ENCODE data around the gene KLLN. TPM values are rescaled to one million over a fixed set of nuclear protein-coding genes. Genes with fewer than 3 reads are reported as not detected.
A peak's percentile ranks its signal among the peaks of the same experiment; 100 is the strongest.

The KLLN gene
- total and polyA plus RNA-seq, 9 of the 15 experiments (the other 6 are each of a cell fraction or from before 2014, with no cell fraction given): 0.07 to 0.40 (median 0.25) TPM

GRCh38 chr10:87861953-87862678, 1.2 kb downstream of the KLLN start (continued):
- TF ChIP-seq CHD2 (IDR thresholded peaks at IDR 0.05; ENCODE audit: low read depth, low read length) (peak; percentile 83), DNMT1 (IDR thresholded peaks at IDR 0.05) (no peak), LARP7 (IDR thresholded peaks at IDR 0.05) (no peak), CBFB (CRISPR knock-in tag; IDR thresholded peaks at IDR 0.05) (0 out of 2 replicates have a peak, but pooled peaks have one; percentile 22), COPS2 (conservative IDR thresholded peaks at IDR 0.05) (no peak), RBBP5 (IDR thresholded peaks at IDR 0.05; ENCODE audit: borderline replicate concordance, insufficient read depth, low read length, poor library complexity, severe bottlenecking) (peak; percentile 37), FUS (optimal IDR thresholded peaks at IDR 0.05; ENCODE audit: low read depth, low read length) (no peak), SIN3A (IDR thresholded peaks at IDR 0.05; ENCODE audit: borderline replicate concordance in 2 of 2, control insufficient read depth in 1 of 2, low read depth in 2 of 2, low read length in 2 of 2) (peak in 1 of 2 experiments; percentile 29; a peak in 1 of 4 replicates), DLX4 (CRISPR knock-in tag; IDR thresholded peaks at IDR 0.05) (no peak), ZNF699 (CRISPR knock-in tag; IDR thresholded peaks at IDR 0.05; ENCODE audit: insufficient replicate concordance) (no peak), ZKSCAN8 (CRISPR knock-in tag; IDR thresholded peaks at IDR 0.05) (no peak), ZNF592 (IDR thresholded peaks at IDR 0.05) (no peak), POLR2B (IDR thresholded peaks at IDR 0.05; ENCODE audit: low read depth, partially characterized antibody) (peak; percentile 24), MEF2A (IDR thresholded peaks at IDR 0.05; ENCODE audit: control insufficient read depth, low read depth, low read length) (no peak), ZNF384 (IDR thresholded peaks at IDR 0.05; ENCODE audit: low read depth, low read length) (no peak), MXI1 (IDR thresholded peaks at IDR 0.05; ENCODE audit: low read depth, low read length) (no peak), NKRF (IDR thresholded peaks at IDR 0.05; ENCODE audit: borderline replicate concordance) (peak; percentile 66; the same call in 1 of the 2 replicates), GABPA (tag; conservative IDR thresholded peaks at IDR 0.05; ENCODE audit: low read depth) (peak; percentile 66), CHCHD3 (CRISPR knock-in tag; IDR thresholded peaks at IDR 0.05) (no peak), ZSCAN32 (CRISPR knock-in tag; IDR thresholded peaks at IDR 0.05) (no peak)
